Measurements from ENCODE around the gene CNKSR3. TPM values are rescaled to one million over a fixed set of nuclear protein-coding genes. Genes with fewer than 3 reads are reported as not detected.

The CNKSR3 gene
- total RNA-seq, 1 donor from 2014 or later = 12.1 TPM

DNA sequence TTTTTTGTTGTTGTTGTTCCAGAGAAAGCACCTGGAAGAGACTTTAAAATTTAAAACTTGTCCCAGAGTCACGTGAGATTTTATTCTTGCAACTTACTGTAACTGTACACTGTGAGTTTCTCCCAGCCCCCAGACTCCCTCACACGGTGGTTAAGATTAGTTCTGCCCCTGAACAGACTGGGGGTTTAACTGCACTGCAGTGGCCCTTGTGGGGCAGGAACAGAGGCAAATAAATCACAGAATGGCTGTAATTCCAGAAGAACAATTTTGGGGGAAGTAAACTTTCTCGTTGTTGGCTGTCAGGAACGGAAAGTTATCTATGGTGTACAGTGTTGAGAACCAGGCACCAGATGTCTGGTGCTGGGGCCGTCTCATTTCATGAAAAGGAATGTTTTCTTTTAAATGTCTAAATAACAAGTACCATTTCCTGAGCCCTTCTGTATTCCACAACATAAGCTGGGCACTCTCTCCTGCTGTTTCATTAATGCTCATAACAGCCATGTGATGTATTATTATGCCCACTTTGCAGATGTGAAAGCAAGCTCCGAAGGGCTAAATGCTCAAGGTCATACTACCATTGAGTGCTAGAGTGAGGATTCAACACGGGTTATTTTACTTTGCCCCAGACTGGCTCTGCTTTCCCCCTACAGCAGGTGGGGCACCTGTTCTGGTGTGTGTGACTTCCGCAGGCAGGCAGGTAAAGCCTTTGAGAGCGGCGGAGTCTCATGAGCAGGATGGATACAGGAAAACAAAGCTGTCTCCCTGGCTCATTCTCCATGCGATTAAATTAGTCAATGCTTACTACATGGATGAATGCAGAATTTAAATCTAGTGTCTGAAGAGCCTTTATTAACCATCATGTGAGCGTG, 30.5 kb downstream of the CNKSR3 start:
- TF ChIP-seq, protein P1, sequence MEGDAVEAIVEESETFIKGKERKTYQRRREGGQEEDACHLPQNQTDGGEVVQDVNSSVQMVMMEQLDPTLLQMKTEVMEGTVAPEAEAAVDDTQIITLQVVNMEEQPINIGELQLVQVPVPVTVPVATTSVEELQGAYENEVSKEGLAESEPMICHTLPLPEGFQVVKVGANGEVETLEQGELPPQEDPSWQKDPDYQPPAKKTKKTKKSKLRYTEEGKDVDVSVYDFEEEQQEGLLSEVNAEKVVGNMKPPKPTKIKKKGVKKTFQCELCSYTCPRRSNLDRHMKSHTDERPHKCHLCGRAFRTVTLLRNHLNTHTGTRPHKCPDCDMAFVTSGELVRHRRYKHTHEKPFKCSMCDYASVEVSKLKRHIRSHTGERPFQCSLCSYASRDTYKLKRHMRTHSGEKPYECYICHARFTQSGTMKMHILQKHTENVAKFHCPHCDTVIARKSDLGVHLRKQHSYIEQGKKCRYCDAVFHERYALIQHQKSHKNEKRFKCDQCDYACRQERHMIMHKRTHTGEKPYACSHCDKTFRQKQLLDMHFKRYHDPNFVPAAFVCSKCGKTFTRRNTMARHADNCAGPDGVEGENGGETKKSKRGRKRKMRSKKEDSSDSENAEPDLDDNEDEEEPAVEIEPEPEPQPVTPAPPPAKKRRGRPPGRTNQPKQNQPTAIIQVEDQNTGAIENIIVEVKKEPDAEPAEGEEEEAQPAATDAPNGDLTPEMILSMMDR (IDR thresholded peaks at IDR 0.05; ENCODE audit: insufficient read depth, low read length, poor library complexity, severe bottlenecking) = no peak
- DNase-seq (ENCODE audit: low read depth) = no peak
- Histone ChIP-seq H3K36me3 (ENCODE audit: control insufficient read depth, insufficient read depth, low read length) (no peaks in the 10 kb centered on the region), H3K4me3 (ENCODE audit: low read depth, low read length) (no peak overlapping the region), H3K27me3 (ENCODE audit: control insufficient read depth, insufficient read depth, low read length) (no peaks in the 10 kb centered on the region)

DNA sequence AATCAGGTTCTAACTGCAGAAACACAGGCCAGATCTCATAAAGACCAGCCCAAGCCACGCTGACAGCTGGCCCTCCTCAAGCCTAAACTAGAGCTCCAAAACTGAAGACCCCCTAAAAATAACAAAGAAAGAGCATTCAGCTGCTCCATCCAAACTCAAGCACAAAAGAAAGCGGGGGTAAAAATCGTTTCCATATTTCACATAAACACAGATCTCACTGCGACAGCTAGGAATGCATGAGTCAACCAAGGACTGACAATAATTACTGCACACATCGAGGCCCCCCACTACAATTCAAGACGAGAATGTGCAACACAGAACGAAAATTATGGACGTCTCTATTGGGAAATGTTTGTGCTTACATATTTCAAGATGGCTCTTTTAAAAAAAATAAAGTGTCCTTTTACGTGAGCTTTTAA, 31.1 kb downstream of the CNKSR3 start:
- Histone ChIP-seq H3K27me3 (ENCODE audit: control insufficient read depth, insufficient read depth, low read length) (no peaks in the 10 kb centered on the region), H3K36me3 (ENCODE audit: control insufficient read depth, insufficient read depth, low read length) (no peaks in the 10 kb centered on the region), H3K4me3 (ENCODE audit: low read depth, low read length) (no peak overlapping the region)
- TF ChIP-seq, protein P1 (IDR thresholded peaks at IDR 0.05; ENCODE audit: insufficient read depth, low read length, poor library complexity, severe bottlenecking) = no peak
- no peak for DNase-seq (ENCODE audit: low read depth)

DNA sequence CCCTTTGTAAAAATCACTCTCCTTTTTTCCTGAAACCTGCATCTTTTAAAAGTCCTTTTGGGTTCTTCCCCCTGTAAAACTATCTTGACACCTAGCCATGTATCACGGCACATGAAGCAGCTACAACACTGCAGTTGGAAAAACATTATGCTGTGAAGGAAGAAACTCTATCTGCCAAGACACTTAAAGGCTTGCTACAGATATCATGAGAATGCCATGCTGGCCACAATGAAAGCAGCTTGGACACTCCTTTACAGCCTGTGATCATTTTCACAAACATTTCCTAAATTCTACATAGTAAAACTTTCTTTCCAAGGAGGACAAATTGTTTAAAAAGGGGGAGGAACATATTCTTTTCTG, 31.8 kb downstream of the CNKSR3 start:
- Histone ChIP-seq H3K27me3 (ENCODE audit: control insufficient read depth, insufficient read depth, low read length) (no peaks in the 10 kb centered on the region), H3K36me3 (ENCODE audit: control insufficient read depth, insufficient read depth, low read length) (no peaks in the 10 kb centered on the region), H3K4me3 (ENCODE audit: low read depth, low read length) (no peak overlapping the region)
- TF ChIP-seq, protein P1 (IDR thresholded peaks at IDR 0.05; ENCODE audit: insufficient read depth, low read length, poor library complexity, severe bottlenecking) = no peak
- no peak for DNase-seq (ENCODE audit: low read depth)

DNA sequence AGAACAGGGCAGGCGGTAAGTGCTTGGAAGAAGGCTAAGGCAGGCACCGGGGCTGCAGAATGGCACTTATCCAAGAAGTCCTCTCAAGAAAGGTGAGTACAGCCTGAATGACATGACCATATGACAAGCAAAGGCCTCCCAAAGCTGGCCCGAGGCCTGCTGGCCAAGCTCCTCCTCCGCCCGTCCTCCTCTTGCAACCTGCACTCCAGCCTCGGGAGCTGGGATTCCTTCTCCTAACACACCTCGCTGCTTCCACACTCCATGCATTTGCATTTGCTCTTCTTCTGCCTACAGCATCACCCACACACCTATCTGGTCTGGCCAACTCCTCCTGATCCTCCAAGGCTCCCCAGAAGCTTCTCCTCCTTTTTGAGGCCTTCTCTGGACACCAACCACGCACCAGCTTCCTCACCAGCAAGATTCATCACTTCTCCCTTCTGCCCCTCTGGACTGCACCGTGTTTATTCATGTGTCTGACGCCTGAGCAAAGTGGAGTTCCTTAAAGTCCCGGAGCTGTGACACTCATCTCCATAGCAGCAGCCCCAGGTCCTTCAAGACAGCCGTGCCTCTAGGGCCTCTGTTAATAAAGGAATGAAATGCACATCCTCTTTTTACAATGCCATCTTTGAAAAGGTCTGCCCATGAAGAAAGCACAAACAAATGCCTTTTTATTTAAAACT, 32.3 kb downstream of the CNKSR3 start:
- Histone ChIP-seq H3K36me3 (ENCODE audit: control insufficient read depth, insufficient read depth, low read length) (no peaks in the 10 kb centered on the region), H3K27me3 (ENCODE audit: control insufficient read depth, insufficient read depth, low read length) (no peaks in the 10 kb centered on the region), H3K4me3 (ENCODE audit: low read depth, low read length) (no peak overlapping the region)
- TF ChIP-seq, protein P1 (IDR thresholded peaks at IDR 0.05; ENCODE audit: insufficient read depth, low read length, poor library complexity, severe bottlenecking) = no peak
- no peak for DNase-seq (ENCODE audit: low read depth)

DNA sequence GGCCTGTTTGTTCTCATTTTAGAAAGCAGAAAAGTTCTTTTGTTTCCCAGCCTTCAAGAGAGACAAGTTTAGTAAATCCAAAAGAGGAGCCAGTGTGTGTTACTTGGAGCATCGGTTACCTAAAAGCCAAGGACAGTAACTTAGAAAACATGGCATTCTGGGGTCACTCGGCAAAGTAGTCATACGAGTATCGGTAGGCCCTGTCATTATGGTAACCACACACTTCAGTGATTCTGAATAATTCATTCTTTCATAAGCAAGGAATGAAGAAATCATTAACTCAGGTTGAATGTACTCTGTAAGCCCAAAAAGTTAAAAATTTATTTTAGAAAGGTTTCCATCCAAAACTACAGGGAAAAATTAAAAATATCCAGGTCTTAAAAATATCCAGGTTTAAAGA, 34.0 kb downstream of the CNKSR3 start:
- Histone ChIP-seq H3K27me3 (ENCODE audit: control insufficient read depth, insufficient read depth, low read length) (no peaks in the 10 kb centered on the region), H3K4me3 (ENCODE audit: low read depth, low read length) (no peak overlapping the region), H3K36me3 (ENCODE audit: control insufficient read depth, insufficient read depth, low read length) (no peaks in the 10 kb centered on the region)
- peak; percentile 67 for DNase-seq (ENCODE audit: low read depth)
- TF ChIP-seq, protein P1 (IDR thresholded peaks at IDR 0.05; ENCODE audit: insufficient read depth, low read length, poor library complexity, severe bottlenecking) = no peak

Data from kidney epithelial cell (primary cell).